GM19238 (cell line): ENCODE results near the gene CFAP43.
A peak's percentile ranks its signal among the peaks of the same experiment; 100 is the strongest.
"Not testable (repeated sequence)": the region's sequence is repeated elsewhere in the genome, so short reads cannot be mapped to it uniquely, and the experiment has no call there.

Source experiments
- DNase-seq: peaks from one replicate; pipeline ENCODE4 v3.0.0; 2011; ENCODE audit warnings: low spot score; ENCODE audit not compliant: insufficient read length

Gene CFAP43

DNA sequence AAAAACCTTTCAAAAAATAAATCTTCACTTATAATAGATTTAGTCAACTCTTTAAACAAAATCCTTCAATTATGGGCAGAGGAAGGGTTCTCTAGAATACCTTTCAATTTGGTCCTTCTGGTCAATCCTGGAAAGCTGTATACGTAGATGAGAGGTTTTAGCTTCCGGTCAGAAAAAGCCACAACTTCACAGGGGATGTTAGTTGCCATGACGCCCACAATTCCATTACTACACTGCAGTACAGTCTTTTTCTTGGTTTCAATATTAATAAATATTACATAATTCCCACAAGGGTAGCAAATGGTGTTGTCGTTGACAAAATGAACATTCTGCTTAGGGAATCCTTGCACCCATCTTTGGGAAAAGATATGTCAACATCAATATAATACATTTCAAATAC lies 1.7 kb downstream of the CFAP43 start:
- DNase-seq = no peak

GRCh38 chr10:104223304-104223703 lies 8.9 kb downstream of the CFAP43 start:
- DNase-seq = no peak

DNA sequence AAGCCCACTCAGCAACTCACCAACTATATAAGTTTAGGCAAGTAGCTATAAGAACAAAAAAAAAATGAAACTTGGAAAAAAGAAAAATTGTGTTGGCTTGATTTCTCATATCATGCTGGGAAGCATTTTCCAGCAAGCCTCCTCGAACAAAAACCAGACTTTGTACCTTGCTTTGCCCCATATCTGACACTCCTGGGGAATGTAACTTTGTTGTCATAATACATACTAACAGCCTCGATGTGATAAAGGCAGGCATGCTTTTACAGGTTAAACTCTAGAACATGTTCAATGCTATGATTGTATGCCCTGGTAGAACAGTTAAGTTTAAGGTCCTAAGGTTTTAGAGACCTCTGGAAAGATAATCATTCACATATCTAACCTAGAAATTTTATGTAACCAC lies 11.6 kb downstream of the CFAP43 start:
- DNase-seq = no peak

DNA sequence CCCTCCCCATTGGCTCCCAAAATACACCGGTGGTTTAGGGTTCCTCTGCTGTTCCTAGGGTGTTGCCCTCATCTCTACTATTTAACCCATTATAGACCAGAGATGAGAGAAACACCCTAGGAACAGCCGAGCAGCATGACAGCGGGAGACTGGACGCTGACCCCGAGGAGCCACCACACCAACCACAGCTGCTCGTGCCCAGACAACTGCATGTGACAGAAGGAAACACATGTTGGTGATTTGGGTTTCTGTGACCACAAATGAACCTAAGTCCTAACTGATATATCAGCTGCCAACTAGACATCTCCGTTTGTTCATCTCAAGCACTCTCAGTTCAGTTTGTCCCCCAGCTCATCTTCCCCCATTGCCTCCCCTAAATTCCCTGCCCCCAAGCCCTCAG lies 13.4 kb downstream of the CFAP43 start:
- DNase-seq = no peak

DNA sequence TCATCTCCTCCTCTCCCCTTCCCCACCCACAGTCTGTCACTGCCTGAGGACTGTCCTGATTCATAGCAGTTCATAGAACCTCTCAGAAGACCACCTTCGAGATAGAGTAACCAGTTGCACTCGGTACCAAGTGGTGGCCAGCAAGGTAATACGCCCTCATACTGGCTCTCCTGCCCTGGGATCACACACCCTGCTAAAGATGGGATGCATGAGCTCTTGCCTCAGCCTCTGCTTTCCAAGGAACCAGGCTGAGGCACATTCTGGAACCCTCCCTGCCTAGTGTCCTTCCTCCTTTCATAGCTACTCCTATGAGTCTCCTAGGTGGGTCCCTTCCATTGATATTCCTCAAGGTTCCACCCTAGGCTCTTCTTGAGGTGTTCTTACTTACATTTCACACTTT lies 15.5 kb downstream of the CFAP43 start:
- DNase-seq = no peak

DNA sequence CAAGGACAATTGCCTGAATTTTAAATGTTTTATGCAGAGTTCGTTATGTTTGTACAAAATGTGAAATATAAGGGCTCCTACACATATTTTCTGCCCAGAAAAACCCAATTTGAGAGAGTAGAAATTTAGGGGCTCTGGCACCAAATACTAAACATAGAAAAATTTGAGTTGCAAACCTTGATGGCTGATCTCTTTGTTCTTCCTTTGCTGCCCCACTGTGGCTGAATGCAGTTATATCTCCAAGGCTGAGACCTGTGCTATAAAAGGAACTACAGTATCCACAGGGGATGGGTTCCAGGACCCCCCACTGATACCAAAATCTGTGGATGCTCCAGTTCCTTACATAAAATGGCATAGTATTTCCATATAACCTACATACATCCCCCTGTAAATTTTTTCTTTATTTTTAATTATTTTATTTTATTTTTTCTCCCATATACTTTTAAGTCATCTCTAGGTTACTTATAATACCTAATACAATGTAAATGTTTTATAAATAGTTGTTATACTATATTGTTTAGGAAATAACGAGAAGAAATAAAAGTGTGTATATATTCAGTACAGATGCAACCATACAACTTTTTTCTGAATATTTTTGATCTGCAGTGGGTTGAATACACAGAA lies 22.5 kb downstream of the CFAP43 start:
- DNase-seq = peak; percentile 10

GRCh38 chr10:104208730-104209129 lies 23.4 kb downstream of the CFAP43 start:
- no peak for DNase-seq

DNA sequence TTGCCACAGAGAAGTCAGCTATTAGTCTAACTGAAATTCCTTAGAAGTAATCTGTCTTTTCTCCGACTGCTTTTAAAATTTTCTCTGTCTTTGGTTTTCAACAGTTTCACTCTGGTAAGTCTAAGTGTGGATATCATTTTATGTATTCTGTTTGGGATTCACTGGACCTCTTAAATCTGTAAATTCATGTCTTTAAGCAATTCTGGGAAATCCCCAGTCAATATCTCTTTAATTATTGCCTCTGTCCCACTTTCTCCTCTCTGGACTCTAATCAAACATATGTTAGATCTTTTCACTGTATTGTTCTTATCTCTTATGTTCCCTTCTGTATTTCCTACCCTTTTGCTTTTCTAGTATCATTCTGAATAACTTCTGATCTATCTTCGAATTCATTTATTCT lies 29.9 kb downstream of the CFAP43 start:
- DNase-seq = no peak

DNA sequence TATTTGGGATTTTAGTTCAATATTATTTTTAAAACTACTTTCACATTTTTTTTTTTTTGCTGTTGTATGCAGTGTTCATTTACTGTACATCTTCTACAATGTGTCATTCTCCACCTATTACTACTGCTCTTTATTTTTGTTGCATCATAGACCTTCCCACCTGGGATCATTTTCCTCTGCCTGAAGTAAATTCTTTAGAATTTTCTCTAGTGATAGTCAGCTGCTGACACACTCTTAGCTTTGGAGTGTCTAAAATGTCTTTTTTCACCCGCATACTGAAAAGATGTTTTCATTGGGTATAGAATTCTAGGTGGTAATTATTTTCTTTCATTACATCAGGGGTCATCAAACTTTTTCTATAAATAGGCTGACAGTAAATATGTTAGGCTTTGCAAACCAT lies 30.5 kb downstream of the CFAP43 start:
- DNase-seq = no peak

GRCh38 chr10:104199567-104199966 lies 32.6 kb downstream of the CFAP43 start:
- DNase-seq = no peak

DNA sequence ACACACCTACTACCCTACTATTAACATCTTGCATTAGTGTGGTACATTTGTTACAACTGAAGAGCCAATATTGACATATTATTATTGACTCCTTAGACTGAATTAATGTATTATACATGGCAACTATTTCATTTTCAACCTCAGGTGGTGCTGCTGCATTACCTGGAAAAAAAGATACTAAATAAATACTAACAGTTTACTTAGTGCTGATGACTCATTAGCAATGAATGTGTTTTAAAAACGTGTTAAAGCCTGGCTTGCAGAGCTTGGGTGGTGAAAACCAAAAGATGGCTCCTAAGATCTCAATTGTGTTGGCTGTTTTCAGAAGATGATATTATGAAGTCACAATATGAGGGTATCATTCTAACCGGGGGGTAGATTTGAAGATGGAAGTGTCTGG lies 34.8 kb downstream of the CFAP43 start:
- DNase-seq = no peak

DNA sequence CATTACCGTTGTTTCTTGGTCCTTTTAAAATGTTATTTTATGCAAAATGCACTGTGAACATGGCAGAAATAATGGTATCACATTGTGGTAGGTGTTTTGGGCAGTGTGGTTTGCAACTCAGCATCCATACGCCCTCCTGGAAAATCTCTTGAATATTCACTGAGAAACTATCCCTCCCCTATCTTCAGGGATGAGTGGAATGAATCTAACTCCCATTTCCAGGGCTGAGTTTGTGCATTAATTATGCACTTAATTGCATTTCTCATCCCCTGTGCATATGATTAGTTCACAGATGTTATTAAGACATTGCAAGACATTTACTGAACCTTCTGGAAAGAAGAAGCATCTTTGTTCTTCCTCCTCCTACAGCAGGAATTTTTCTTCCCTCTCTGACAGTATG lies 36.5 kb downstream of the CFAP43 start:
- no peak for DNase-seq

DNA sequence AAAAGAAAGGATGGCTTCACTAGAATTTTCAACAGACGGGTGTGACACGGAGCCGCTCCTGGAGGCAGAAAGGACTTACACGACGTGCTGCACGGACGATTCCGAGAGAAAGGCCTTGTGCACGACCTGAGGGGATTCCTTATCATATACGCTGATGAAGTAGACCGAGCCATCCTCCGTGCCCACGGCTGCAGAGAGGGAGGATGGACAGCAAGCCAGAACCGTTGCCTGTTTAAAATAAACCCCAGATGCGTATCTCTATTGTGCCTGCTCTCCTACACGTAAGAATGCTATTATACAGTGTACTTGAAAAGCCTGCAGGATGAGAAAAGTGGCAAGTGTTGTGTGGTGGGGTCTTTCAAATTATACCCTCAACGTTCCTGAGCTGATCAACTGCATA lies 38.4 kb downstream of the CFAP43 start:
- no peak for DNase-seq

DNA sequence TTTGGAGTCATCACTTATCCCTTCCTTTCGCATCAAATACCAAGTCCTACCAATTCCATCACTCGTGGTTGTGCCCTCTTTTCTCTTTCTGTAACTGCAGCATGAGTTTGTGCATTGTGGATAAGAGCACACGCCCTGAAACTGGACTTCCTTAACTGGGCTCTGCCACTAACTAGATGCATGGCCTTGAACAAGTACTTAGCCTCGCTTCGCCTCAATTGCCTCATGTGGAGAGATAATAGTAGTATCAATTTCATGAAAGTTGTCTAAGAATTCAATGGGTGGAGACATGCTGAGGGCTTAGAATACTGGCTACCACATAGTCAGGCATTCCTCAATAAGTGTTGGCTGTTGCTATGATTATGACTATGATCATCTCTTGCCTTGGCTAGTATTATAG lies 41.5 kb downstream of the CFAP43 start:
- no peak for DNase-seq

GRCh38 chr10:104183682-104184081 lies 48.5 kb downstream of the CFAP43 start:
- DNase-seq = no peak

DNA sequence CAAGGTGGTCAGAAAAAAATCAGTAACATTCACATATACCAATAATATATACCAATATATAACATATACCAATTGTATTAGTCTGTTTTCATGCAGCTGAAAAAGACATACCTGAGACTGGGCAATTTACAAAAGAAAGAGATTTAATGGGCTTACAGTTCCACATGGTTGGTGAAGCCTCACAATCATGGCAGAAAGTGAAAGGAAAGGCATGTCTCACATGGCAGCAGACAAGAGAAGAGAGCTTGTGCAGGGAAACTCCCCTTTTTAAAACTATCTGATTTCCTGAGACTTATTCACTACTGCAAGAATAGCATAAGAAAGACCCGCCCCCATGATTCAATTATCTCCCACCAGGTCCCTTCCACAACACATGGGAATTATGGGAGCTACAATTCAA lies 58.0 kb downstream of the CFAP43 start:
- not testable (repeated sequence) for DNase-seq

GRCh38 chr10:104170610-104171254 lies 61.4 kb downstream of the CFAP43 start:
- DNase-seq = no peak

GRCh38 chr10:104155591-104155990 lies 76.6 kb downstream of the CFAP43 start:
- DNase-seq = no peak

DNA sequence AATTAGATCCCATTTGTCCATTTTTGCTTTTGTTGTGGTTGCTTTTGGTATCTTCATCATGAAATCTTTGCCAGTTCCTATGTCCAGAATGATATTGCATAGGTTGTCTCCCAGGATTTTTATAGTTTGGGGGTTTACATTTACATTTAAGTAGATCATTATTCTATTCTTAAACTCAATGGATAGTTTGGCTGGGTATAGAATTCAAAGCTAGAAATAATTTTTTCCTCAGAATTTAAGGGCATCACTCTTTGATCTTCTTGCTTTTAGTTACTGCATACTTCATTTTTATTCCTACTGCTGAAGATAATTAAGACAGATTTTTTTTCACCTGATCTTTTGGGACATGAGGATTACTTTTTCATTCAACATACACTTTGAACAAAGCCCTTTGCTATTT lies 80.4 kb downstream of the CFAP43 start:
- DNase-seq = no peak

DNA sequence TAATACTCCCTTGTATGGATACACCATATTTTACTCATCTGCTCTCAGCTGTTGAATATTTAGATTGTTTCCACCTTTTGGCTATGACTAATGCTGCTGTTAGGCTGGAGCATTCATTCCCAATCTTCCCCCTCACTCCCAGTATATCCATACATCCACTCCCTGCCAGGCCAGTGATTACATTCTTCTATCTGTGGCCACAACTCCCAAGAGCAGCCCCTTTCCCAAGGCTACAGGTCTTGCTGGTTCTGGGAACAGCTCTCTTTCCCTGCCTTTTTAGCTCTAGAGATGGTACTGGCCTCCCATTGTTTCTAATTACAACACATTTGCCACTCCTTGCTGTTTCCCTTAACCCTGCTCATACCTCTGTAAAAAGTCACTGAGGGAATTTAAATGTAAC lies 82.0 kb downstream of the CFAP43 start:
- DNase-seq = no peak

- DNase-seq = no peak
These were observed 85.3 kb downstream of the CFAP43 start for GRCh38 chr10:104146882-104147281.

GRCh38 chr10:104144931-104145330 lies 87.2 kb downstream of the CFAP43 start:
- no peak for DNase-seq

DNA sequence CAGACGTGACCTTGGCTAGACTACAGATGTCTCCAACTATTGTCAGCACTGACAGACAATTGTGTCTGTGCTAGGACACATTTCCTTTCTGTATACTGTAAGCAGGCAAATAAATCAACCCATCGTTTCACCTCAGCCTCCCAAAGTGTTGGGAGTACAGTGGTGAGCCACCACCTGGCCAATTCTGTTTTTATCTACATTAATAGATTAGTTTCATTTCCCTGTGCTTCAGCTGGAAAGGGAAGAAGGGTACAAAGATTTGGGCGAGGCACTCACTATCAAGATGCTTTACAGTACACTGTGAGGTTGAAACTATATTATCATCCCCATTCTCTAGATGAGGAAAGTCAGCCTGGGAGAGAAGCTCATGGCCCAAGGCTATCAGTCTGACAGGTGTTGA lies 88.3 kb downstream of the CFAP43 start:
- no peak for DNase-seq

GRCh38 chr10:104142081-104142480 lies 90.1 kb downstream of the CFAP43 start:
- no peak for DNase-seq
